GM12878 (cell line): Measurements from ENCODE around the gene CERT1. TPM values are rescaled to one million over a fixed set of nuclear protein-coding genes. Genes with fewer than 3 reads are reported as not detected.

Experiments
- ATAC-seq: fragments of 200-7000 bp; cut with Tn5 transposase; 3 replicates; pipeline ENCODE4 v1.9.1; 2020; ENCODE audit warnings: mild to moderate bottlenecking, moderate library complexity
- BruUV-seq: library from RNA; stranded (reverse); fragments of 400-500 nt; replicated peaks from 2 replicates; lab custom pipeline; 2021; lab: Mats Ljungman, UMichigan
- CTCF ChIA-PET: fragments of 300-600 bp; sonication (Branson Sonifier 250); formaldehyde crosslinking; extraction: SDS; loops from one replicate; lab custom pipeline; 2021; ENCODE audit warnings: inconsistent platforms; lab: Yijun Ruan, JAX
- POLR2A ChIA-PET: fragments of 350-600 bp; formaldehyde crosslinking; extraction: SDS; loops from one replicate; lab custom pipeline; 2021; ENCODE audit warnings: inconsistent platforms; lab: Charles Lee
- RAD21 ChIA-PET: fragments of 300-600 bp; sonication (Branson Sonifier 250); formaldehyde crosslinking; loops from one replicate; lab custom pipeline; 2023; ENCODE audit warnings: antibody characterized with exemption; ENCODE audit not compliant: unreplicated experiment; lab: Charles Lee
- SMC1A ChIA-PET: fragments of 300-600 bp; sonication (Branson Sonifier 250); formaldehyde crosslinking; loops from one replicate; lab custom pipeline; 2023; ENCODE audit not compliant: unreplicated experiment, uncharacterized antibody; lab: Charles Lee
- DNase-seq: peaks from one replicate; pipeline ENCODE4 v3.0.0-alpha.2; 2011; ENCODE audit warnings: low read depth, low spot score
- FAIRE-seq: peaks from 3 replicates; lab custom pipeline; 2011; peaks lifted over from hg19 to GRCh38; lab: Jason Lieb, UNC
- H2AFZ ChIP-seq: 2 replicates; pipeline ENCODE4 v1.6.0; 2011; ENCODE audit warnings: low read depth, low read length, control low read depth; ENCODE audit not compliant: control insufficient read depth
- H3K27ac ChIP-seq: 2 replicates; pipeline ENCODE4 v1.5.1; 2011; ENCODE audit warnings: control low read depth; ENCODE audit not compliant: control insufficient read depth, insufficient read depth
- H3K27me3 ChIP-seq, 2 experiments: replicated peaks in 1 of 2; 2 replicates each; pipeline versions ENCODE4 v1.6.0 to v1.6.1; 2011; ENCODE audit warnings: low read length in 1 of 2; ENCODE audit not compliant: control insufficient read depth in 2 of 2, insufficient read depth in 2 of 2
- H3K36me3 ChIP-seq, 2 experiments: 2 replicates each; pipeline ENCODE4 v1.5.1; 2011; ENCODE audit warnings: low read length in 1 of 2; ENCODE audit not compliant: control insufficient read depth in 2 of 2, insufficient read depth in 2 of 2
- H3K4me1 ChIP-seq: 2 replicates; pipeline ENCODE4 v1.6.1; 2011; ENCODE audit warnings: mild to moderate bottlenecking, low read length, moderate library complexity, mixed read lengths; ENCODE audit not compliant: control insufficient read depth, insufficient read depth
- H3K4me2 ChIP-seq: 2 replicates; pipeline ENCODE4 v1.6.0; 2011; ENCODE audit warnings: control low read depth; ENCODE audit not compliant: control insufficient read depth, insufficient read depth
- H3K4me3 ChIP-seq: fragments of 200-600 bp; sonication (generic); 2 replicates; pipeline ENCODE4 v1.5.1; 2016
- H3K79me2 ChIP-seq: 2 replicates; pipeline ENCODE4 v1.6.0; 2011; ENCODE audit warnings: low read length; ENCODE audit not compliant: control insufficient read depth, insufficient read depth
- H3K9ac ChIP-seq: 2 replicates; pipeline ENCODE4 v1.8.0; 2011; ENCODE audit warnings: low read length, control low read depth, mixed read lengths; ENCODE audit not compliant: control insufficient read depth, insufficient read depth
- H3K9me3 ChIP-seq: replicated peaks from 3 replicates; pipeline ENCODE4 v1.5.1; 2011; ENCODE audit warnings: mild to moderate bottlenecking, low read length; ENCODE audit not compliant: control insufficient read depth, insufficient read depth
- H4K20me1 ChIP-seq: 2 replicates; pipeline ENCODE4 v1.6.0; 2011; ENCODE audit not compliant: control insufficient read depth, insufficient read depth
- HCFC1 ChIP-seq: fragments of 150-350 bp; IDR thresholded peaks from 2 replicates; pipeline ENCODE4 v1.6.1; 2014; ENCODE audit warnings: low read length
- POLR2AphosphoS2 ChIP-seq: IDR thresholded peaks from 2 replicates; pipeline ENCODE4 v1.6.1; 2011; ENCODE audit warnings: low read depth, mild to moderate bottlenecking, low read length, improper control_type of control experiment, moderate library complexity
- RAD21 ChIP-seq: IDR thresholded peaks from 2 replicates; pipeline ENCODE4 v1.6.1; 2011; ENCODE audit warnings: mild to moderate bottlenecking, low read depth, low read length, moderate library complexity; ENCODE audit not compliant: insufficient read depth
- RAD51 ChIP-seq: fragments of 450-650 bp; IDR thresholded peaks from 2 replicates; pipeline ENCODE4 v1.6.1; 2016; ENCODE audit warnings: moderate library complexity, mild to moderate bottlenecking, inconsistent platforms
- SMARCA5 ChIP-seq: fragments of 450-650 bp; IDR thresholded peaks from 2 replicates; pipeline ENCODE4 v1.6.1; 2017; ENCODE audit warnings: mild to moderate bottlenecking
- WGBS: methylation state at CpG from one replicate; pipeline ENCODE4 v1.1.6; 2016; ENCODE audit warnings: low lambda C conversion rate; ENCODE audit not compliant: insufficient replicate concordance, insufficient coverage; ENCODE audit errors: missing lambda C conversion rate; 5-methylcytosine and 5-hydroxymethylcytosine counted together
- in situ Hi-C: fragments of 300-500 bp; cut with MboI; formaldehyde crosslinking; loops from 9 replicates; pipeline ENCODE4 v1.14.3; 2018; ENCODE audit warnings: mixed read lengths
- intact Hi-C: fragments of 100-400 bp; cut with micrococcal nuclease; formaldehyde crosslinking; loops from one replicate; pipeline ENCODE4 v1.14.2; 2022; ENCODE audit not compliant: unreplicated experiment
- polyA plus RNA-seq, 11 experiments: library from polyadenylated mRNA; depleted of rRNA in 4 of 11; unstranded in 6 of 11; stranded (reverse) in 5 of 11; fragments of >200 nt; fragmentation: Nextera tagmentation in 4 of 11; fragmentation: Illumina TruSeq in 1 of 11; extraction: Ambion mirVana in 4 of 11; extraction: Trizol in 1 of 11; gene quantifications; 1 replicate in 1 of 11; 2 replicates in 10 of 11; pipeline versions ENCODE4 v1.2.1 to v1.2.3, GENCODE V29; 2011 to 2016; ENCODE audit warnings: inconsistent platforms in 2 of 11, missing spikeins in 2 of 11, low read depth in 1 of 11
- total RNA-seq, 4 experiments: library from RNA; depleted of rRNA in 3 of 4; stranded (reverse); fragments of >200 nt in 3 of 4; fragmentation: Illumina TruSeq in 1 of 4; extraction: Trizol in 1 of 4; gene quantifications; 2 replicates each; pipeline versions ENCODE4 v1.2.1 to v1.2.3, GENCODE V29; 2013 to 2021

The CERT1 gene
- total and polyA plus RNA-seq, 10 of the 15 experiments (the other 5 are each of a cell fraction or from before 2014, with no cell fraction given): 7.7 to 36.7 (median 25.6) TPM

DNA sequence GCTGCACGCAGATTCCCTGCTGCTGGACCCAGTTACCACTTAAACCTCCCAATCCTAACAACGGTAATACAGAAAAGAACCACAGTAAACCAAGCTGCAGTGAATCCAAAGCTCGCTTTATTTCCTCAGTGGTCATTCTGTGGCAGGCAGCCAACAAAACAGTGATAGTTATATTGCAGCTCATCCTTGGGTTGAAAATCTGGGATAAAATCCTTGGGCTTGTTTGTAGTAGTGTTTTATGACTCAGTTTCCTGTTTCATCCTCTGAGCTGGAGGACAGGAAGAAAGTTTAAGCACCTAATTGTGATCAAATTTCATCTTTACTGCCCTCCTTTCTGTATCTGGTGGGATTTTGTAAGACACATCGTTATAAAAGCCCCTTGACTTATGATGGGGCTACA is 143.0 kb downstream of the CERT1 start:
- no TSS peak for BruUV-seq
- Histone ChIP-seq H3K4me3 (no peak overlapping the region), H3K36me3 (0 out of 4 replicates have a peak, but pooled peaks cover 0 to 3% of the 10 kb centered on the region in 2 experiments), H3K4me1 (peaks cover 14% of the 10 kb centered on the region), H2AFZ (no peak overlapping the region), H3K9ac (no peak overlapping the region), H3K79me2 (no peaks in the 10 kb centered on the region), H3K27me3 (no peaks in the 10 kb centered on the region), H3K27ac (no peak overlapping the region), H3K4me2 (no peak overlapping the region), H4K20me1 (no peaks in the 10 kb centered on the region), H3K9me3 (no peaks in the 10 kb centered on the region)
- POLR2A ChIA-PET: interaction anchor here (0.6 to 0.7 kb wide), 2 partner anchors 47 to 73 kb away, joined by 3 to 4 read pairs; no protein-coding TSS in a partner anchor
- CTCF ChIA-PET: interaction anchor here (0.7 to 1.2 kb wide), 3 partner anchors 218 to 315 kb away, joined by 3 read pairs; no protein-coding TSS in a partner anchor
- RAD21 ChIA-PET: no interaction called here
- TF ChIP-seq POLR2AphosphoS2 (0 out of 2 replicates have a peak, but pooled peaks have one; percentile 19), RAD51 (no peak)
- no peak for DNase-seq
- ATAC-seq: no peak
- 99% methylated on average over 4 of the region's 4 CpGs for whole genome bisulfite sequencing
- FAIRE-seq: no peak
- in situ Hi-C loops (no loop called here), intact Hi-C loops (loop anchor here (10.0 kb wide), 1 partner anchor 1296 kb away; no protein-coding TSS in a partner anchor)
- SMC1A ChIA-PET: interaction anchor here (1.1 to 2.1 kb wide), 2 partner anchors 301 to 312 kb away, joined by 4 to 8 read pairs; no protein-coding TSS in a partner anchor

DNA sequence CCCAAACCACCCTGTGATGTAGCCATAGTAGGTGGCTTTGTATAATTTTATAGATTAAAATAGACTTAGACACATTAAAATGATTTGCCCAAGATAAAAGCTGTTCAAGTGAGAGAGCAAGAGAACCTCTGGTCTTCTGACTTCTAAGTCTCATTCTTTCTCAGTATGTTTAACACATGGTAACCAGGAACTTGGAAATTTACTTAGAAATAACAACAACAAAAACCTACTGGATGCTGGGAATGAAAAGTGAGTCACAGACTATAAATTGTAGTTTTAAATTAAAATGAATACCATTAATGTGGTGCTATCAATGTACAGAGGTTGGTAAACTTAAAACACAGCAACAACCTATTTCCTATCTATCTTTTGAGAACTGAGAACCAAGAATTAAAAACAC is 144.0 kb downstream of the CERT1 start:
- POLR2A ChIA-PET: no interaction called here
- CTCF ChIA-PET: interaction anchor here (1.2 kb wide), 1 partner anchor 219 kb away, joined by 3 read pairs; no protein-coding TSS in a partner anchor
- Histone ChIP-seq H3K9ac (0 out of 2 replicates have a peak overlapping the region, but pooled peaks have one; percentile 1), H3K79me2 (no peaks in the 10 kb centered on the region), H3K36me3 (peaks cover 0 to 7% of the 10 kb centered on the region in 2 experiments; a peak in 3 of 4 replicates), H3K4me1 (peaks cover 14% of the 10 kb centered on the region), H3K27me3 (no peaks in the 10 kb centered on the region), H4K20me1 (no peaks in the 10 kb centered on the region), H2AFZ (no peak overlapping the region), H3K9me3 (no peaks in the 10 kb centered on the region), H3K27ac (peak overlapping the region; percentile 62), H3K4me2 (peak overlapping the region; percentile 73; the same call in 1 of the 2 replicates), H3K4me3 (no peak overlapping the region)
- no peak for FAIRE-seq
- RAD21 ChIA-PET: interaction anchor here (0.7 to 1.0 kb wide), 3 partner anchors 9 to 208 kb away, joined by 3 read pairs; no protein-coding TSS in a partner anchor
- no peak for DNase-seq
- SMC1A ChIA-PET: interaction anchor here (2.1 kb wide), 1 partner anchor 313 kb away, joined by 8 read pairs; no protein-coding TSS in a partner anchor
- TF ChIP-seq HCFC1 (no peak), RAD21 (no peak), SMARCA5 (0 out of 2 replicates have a peak, but pooled peaks have one; percentile 2)
- in situ Hi-C loops: no loop called here
- intact Hi-C loops: loop anchor here (10.0 kb wide), 1 partner anchor 1297 kb away; no protein-coding TSS in a partner anchor
- ATAC-seq: peak; percentile 7
- BruUV-seq: no TSS peak
